ENCODE data around the gene CHRDL2.

The CHRDL2 gene

DNA sequence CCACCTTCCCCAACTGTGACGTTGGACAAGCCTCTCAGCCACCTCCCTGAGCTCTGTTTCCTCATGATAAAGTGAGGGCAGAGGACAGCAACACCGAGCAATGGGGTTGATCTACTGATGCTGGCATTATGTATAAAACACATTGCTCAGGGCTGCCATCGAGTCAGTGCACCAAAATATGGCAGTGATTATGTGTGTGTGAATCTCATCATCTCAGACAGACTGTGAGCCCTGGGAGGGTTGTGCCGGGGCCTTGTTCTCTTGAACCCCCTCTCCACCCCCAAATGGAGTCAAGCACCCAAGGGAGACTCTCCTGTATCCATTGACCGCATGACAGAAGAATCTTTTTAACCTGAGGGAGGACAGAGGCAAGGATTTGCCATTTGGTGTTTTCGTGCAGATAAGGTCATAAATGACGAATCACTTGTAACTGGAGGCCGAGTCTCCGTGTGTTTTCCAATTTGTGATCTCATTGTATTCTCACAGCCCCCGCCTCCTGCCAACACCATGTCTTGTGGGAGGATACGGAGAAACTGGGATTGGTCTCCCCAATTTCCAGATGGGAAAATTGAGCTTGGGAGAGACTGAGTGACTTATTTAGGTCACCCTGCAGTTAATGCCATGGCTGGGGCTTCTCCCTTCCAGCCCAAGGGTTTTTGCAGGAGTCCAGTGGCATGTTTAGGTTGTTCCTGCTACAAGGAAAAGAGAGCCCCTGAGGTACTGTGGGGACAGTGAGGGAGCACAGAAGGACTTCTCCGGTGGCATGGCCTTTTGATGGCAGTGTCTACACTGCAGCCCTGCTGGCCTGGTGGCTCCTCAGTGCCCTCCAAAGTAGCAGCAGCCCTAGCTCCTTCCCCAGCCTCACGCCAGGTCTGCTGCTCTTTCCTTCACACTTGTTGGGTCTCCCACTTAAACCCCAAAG is 52.4 kb downstream of the CHRDL2 start:
- DNase-seq (ENCODE audit: low spot score), result no peak
- TF ChIP-seq, protein P1, sequence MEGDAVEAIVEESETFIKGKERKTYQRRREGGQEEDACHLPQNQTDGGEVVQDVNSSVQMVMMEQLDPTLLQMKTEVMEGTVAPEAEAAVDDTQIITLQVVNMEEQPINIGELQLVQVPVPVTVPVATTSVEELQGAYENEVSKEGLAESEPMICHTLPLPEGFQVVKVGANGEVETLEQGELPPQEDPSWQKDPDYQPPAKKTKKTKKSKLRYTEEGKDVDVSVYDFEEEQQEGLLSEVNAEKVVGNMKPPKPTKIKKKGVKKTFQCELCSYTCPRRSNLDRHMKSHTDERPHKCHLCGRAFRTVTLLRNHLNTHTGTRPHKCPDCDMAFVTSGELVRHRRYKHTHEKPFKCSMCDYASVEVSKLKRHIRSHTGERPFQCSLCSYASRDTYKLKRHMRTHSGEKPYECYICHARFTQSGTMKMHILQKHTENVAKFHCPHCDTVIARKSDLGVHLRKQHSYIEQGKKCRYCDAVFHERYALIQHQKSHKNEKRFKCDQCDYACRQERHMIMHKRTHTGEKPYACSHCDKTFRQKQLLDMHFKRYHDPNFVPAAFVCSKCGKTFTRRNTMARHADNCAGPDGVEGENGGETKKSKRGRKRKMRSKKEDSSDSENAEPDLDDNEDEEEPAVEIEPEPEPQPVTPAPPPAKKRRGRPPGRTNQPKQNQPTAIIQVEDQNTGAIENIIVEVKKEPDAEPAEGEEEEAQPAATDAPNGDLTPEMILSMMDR (IDR thresholded peaks at IDR 0.05; ENCODE audit: extremely low read depth, missing control alignments), result no peak

DNA sequence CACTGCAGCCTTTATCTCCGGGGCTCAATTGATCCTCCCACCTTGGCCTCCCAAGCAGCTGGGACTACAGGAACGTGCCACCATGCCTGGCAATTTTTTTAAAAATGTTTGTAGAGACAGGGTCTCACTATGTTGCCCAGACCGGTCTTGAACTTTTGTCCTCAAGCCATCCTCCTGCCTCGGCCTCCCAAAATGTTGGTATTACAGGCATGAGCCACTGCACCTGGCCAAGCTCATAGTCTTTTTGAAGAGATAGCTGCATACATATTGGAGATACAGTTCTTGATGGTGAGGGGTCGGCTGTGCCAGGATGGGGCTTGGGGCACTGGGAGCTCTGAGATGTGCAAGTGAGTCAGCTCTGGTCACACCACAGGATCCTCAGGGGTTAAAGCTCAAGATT is 53.2 kb downstream of the CHRDL2 start:
- TF ChIP-seq, protein P1 (IDR thresholded peaks at IDR 0.05; ENCODE audit: extremely low read depth, missing control alignments), result no peak
- DNase-seq (ENCODE audit: low spot score), result peak; percentile 1

DNA sequence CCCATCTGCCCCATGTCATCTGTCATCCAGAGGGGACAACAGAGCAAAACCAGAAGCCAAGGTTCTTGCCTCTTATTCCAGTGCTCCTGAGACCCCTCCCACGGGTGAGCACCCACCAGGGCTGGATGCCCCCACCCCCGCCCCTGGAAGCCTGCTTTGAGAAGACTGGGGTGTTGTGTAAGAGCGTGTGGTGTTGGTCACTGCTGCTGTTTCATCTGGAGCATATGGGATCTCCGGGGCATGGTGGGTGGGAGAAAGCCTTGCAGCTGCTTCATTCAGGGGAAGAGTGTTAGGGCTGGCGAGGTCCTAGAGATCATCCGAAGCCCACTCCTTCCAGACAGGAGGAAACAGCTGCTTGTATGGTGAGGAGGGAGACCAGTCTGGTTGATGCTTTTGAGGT is 54.1 kb downstream of the CHRDL2 start:
- DNase-seq (ENCODE audit: low spot score), result peak; percentile 2
- TF ChIP-seq, protein P1 (IDR thresholded peaks at IDR 0.05; ENCODE audit: extremely low read depth, missing control alignments), result no peak

DNA sequence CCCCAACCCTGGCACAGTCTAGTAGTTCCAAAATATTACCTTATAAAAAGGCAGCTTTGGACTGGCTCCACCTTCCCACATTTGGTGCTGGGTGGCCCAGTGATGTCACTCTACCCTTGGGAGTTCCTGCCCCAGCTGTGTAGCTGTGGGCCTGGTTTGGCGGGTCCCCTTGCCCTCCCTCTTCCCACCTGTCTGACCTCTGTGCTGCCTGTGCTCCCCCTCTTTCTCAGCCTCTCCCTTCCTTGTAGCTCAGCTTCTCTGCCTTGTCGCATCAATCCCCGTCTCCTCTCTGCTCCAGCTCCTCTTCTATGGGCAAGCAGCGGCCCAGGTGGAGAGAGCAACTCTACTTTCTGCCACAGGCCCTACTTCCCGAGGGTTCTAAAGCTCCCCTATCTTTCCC is 54.6 kb downstream of the CHRDL2 start:
- DNase-seq (ENCODE audit: low spot score), result peak; percentile 2
- TF ChIP-seq, protein P1 (IDR thresholded peaks at IDR 0.05; ENCODE audit: extremely low read depth, missing control alignments), result no peak

DNA sequence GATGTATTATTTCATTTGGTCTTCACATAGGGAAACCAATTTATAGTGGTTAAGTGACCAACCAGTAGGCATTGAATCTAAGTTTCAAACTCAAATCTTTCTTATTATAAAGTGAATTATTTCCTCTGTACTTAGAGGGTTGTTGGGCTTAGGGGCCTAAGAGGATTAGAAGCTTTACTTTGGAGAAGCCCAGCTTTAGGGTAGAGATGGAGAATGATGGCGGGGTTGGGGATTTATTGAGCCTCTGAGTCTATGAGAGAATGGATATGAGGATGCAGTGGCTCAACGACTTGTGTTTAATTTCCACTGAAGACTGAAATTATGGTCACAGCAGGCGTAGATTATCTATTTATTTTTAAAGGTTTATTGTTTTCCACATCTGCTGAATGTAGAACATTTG is 55.5 kb downstream of the CHRDL2 start:
- peak; percentile 2 for DNase-seq (ENCODE audit: low spot score)
- TF ChIP-seq, protein P1 (IDR thresholded peaks at IDR 0.05; ENCODE audit: extremely low read depth, missing control alignments), result no peak

DNA sequence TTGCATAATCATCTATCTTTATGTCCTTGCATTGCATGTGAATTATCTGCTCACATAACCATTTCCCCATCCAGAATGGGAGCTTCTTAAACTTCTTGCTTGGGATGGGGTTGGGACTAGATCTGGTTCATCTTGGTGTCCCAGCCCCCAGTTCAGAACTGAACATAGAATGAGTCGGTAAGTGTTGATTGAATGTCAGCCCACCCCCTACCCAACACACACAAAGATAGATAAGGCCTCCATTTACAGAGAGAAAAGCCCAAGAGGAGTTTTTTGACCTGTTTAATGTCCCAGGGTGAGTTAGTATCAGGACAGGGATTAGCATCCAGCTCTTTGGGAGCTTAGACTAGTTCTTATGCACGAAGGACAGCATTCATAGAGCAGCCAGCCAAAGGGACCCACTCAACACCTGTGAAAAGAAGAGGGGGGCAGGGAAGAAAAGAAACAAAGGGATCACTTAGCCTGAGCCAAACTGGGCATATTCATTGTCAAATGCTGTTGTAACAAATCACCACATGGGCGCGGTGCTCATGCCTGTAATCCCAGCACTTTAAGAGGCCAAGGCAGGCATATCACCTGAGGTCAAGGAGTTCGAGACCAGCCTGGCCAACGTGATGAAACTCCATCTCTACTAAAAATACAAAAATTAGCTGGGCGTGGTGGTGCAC is 57.4 kb downstream of the CHRDL2 start:
- TF ChIP-seq, protein P1 (IDR thresholded peaks at IDR 0.05; ENCODE audit: extremely low read depth, missing control alignments), result no peak
- no peak for DNase-seq (ENCODE audit: low spot score)
